GOT3 (cell line): ENCODE results near the gene POLDIP2.

Source experiments
- DNase-seq: peaks from one replicate; lab custom pipeline; 2025; ENCODE audit warnings: mixed read lengths; lab: John Stamatoyannopoulos, UW

Gene POLDIP2, protein sequence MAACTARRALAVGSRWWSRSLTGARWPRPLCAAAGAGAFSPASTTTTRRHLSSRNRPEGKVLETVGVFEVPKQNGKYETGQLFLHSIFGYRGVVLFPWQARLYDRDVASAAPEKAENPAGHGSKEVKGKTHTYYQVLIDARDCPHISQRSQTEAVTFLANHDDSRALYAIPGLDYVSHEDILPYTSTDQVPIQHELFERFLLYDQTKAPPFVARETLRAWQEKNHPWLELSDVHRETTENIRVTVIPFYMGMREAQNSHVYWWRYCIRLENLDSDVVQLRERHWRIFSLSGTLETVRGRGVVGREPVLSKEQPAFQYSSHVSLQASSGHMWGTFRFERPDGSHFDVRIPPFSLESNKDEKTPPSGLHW

DNA sequence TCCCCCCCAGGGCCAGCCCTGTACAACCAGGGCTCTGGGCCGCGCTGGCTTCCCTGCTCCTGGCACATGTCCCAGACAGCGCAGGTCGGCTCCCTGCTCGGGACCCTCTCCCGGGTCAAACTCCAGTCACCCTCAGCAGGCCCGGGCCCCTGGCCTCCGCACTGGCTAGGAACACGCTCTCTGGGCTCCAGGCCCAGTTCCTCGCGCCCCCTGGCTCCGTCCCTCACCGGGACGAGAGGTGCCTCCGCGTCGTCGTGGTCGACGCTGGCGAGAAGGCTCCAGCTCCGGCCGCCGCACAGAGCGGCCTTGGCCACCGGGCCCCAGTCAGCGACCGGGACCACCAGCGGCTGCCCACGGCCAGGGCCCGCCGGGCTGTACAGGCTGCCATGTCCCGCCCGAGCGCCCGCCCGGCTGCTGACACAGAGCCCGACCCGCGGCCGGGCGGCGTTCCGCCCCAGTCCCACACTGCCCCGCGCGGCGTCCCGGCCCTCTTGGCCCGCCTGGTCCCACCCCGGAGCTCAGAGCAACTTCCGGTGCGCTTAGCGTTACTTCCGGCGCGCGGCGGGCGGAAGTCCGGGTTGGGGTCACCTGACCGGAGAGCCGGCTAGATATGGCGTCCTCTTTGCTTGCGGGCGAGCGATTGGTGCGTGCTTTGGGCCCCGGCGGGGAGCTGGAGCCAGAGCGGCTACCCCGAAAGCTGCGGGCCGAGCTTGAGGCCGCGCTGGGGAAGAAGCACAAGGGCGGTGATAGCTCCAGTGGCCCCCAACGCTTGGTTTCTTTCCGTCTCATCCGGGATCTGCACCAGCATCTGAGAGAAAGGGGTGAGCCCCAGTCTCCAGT lies at the start of gene POLDIP2:
TSS of gene POLDIP2 (minus strand) at position 467 of the 840 bp plus-strand sequence. CDS start at position 388, 79 bp downstream.
- DNase-seq, result peak; percentile 89

DNA sequence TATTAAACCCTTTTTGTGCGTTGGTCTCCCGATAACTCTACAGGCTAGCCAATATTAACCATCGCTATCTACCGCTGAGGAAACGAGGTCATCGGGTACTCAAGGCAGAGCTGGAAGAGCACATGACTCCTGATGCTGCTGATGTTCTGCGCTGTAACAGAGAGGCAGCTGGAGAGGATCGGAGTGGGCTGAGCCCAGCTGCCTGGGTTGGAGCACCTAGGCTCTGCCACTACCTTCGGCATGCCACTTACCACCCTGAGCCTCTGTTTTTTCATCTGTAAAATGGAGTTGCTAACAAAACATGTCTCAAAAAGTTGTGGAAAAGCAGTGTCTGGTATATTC lies 49.1 kb upstream of the POLDIP2 start:
- no peak for DNase-seq

DNA sequence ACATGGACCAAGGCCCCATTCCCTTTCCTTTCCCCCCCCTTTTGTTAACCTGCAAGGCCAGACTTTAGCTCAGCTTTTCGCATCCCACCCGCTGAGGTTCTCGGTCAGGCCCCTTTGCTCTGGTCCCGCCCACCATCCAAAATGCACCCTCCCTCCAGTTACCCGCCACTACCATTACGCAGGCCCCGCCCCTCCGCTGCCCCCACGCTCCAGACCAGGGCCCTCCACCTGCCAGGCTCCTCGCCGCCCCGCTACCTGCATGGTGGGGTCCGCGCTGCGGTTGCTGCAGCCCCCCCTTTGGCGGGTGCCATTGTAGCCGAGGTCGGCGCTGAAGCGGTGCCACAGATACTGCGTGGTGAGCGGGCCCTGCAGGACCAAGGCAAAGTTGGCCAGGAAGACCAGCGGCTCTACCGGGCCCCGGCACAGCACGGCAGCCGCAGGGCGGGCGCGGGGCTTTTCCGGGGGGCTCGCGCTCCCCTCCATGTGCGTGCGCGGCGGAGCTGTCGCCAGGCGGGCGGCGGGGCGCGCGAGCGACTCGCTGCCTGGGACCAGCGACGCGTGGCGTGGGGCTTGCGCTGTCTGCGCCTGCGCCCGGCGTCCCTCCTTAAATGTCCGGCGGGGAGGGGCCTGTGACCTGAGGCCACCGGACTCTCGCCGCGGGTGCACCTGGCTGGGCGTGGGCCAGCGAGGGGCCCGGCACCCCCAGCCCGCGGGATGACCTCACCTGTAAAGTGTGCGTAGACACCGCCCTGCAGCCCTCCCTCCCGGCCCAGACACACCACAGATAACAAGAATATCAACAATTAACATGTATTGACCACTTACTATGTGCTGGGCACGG lies 48.5 kb upstream of the POLDIP2 start, which contains the start of gene SLC46A1:
TSS of gene SLC46A1 (minus strand) at position 581 of the 841 bp plus-strand sequence. CDS start at position 483, 98 bp downstream.
- peak; percentile 27 for DNase-seq

DNA sequence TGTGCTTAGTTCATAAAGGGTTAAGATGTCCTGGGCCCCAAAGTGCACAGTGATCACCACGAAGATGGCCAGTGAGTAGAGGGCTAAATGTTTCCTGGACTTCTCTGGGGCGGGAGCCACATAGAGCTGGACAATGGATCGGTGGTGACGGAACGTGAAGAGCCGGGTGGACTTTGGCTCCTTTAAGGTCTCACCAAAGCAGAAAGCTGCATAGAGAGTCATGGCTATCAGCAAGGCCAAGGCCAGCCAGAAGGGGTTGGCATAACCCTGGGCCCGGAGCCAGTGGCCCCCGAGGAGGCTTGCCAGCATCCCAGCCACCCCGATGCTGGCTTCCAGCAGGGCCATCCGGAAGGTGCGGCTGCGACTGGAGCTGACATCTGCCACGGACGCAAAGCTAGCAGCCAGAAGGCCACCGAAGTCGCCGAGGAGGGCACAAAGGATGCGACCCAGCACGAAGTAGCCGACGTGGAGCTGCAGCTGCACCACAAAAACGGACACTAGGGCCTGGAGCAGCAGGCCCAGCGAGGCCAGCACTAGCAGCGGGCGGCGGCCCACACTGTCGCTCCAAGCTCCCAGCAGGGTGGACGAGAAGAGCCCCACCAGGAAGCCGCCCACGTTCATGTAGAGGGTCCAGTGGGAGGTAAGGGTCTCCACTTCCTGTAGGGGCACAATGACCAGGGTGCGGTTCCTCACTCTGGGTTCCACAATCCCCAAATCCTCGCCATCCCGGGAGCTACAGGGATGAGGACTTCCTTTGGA lies 47.7 kb upstream of the POLDIP2 start:
- no peak for DNase-seq

DNA sequence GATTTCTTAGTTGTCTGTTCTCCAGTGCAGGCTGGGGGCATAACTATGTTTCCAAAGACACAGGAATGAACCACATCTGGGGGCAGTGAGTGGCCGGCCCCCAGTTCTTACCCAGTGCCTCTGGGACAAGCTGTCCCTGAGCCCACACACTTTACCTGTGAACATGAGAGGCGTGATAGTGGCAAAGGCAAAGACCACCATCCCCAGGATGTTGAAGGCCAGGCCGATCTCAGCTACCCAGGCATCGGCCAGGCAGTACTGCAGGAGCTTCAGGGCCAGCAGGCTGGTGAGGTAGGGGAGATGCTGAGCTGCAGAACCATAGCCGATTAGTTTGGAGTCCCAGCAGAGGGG lies 47.1 kb upstream of the POLDIP2 start:
- no peak for DNase-seq

DNA sequence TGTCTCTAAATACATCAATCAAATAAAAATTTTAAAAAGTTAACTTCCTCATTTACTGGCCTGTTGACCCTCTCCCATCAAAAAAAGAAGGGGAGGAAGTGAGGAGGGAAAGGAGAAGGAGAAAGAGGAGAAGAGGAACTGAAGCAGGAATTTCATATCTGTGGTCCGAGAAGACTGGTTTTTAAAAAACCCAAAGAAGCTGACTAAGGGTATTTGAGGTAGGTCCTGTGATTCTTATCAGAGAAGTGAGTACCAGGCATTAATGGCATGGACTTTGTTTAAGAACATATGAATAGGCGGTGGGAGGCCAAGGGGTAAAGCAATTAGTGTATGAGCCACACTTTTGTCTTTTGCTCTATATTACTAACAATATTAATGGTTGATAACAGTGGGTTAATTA lies 46.7 kb upstream of the POLDIP2 start:
- DNase-seq, result no peak

DNA sequence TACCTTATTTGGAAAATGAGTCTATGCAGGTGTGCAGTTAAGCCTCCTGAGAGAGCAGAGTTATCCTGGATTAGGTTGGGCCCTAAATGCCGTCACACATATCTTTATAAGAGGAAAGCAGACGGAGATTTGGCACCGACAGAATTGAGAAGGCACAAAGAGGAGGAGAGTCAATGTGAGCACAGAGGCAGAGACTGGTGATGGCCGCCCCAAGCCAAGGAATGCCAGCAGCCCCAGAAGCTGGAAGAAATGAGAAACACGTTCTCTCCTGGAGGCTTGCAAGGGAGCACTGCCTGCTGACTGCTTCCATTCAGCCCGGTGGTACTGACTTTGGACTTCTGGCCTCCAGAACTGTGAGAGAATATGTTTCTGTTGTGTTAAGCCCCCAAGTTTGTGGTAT lies 45.5 kb upstream of the POLDIP2 start:
- no peak for DNase-seq

DNA sequence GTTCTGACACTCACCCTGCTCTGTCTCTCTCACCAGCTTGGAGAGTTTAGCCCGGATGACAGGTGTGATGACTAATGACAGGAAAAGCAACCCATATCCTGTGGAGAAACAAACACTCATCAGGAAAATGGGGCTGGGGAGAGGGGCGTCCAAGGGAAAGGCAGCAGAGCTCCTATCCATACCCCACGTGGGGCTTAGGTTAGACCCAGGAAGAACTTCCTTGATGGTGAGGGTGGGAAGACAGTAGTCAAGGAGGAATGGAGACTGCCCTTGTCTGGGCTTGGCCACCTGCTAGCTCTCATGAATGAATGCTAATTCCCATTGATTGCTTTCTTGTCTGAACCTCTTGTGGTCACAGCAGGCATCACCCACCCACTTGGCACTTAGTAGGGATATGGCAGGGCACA lies 44.9 kb upstream of the POLDIP2 start:
- no peak for DNase-seq

DNA sequence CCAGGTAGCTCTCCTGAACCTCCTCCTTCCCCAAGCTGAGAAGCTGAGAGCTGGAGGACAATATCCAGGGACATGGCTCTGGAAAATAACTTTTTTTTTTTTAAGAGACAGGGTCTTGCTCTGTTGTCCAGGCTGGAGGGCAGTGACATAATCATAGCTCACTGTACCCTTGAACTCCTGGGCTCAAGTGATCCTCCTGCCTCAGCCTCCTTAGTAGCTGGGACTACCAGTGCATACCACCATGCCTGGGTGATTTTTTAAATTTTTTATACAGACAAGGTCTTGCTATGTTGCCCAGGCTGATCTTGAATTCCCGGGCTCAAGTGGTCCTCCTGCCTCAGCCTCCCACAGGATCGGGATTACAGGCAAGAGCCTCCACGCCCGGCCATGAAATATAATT lies 42.5 kb upstream of the POLDIP2 start:
- DNase-seq, result no peak

DNA sequence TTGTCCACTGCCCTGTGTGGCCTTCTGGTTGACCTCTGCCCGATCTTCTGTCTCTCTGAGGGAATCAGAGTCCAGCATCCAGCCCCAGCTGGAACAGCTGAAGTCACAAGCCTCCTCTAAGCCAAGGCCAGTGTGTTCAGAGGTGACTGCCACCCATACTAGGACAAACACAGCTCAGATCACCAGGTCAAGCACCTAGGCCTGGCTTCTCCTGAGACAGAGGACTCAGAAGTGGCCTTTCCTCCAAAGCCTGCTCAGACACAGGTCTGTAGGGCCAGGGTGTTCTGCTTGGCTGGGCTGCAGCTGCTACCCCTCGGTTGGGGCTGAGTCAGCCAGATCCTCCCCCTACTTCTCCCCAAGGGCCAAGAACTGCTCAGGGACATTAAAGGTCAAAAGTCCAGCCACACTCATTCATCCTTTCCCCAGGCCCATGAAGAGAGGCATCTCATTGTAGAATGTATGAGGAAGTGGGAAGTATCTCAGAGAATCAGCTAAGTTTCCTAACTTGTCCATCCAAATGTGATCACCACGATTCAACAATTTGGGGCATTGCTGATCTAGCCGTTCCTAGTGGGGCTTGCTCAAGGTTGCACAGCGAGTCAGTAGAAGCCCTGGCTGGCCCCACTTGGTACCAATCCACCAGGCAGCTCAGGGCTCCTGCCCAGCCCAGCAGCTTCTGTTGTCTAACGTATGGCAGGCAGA lies 41.1 kb upstream of the POLDIP2 start:
- no peak for DNase-seq

DNA sequence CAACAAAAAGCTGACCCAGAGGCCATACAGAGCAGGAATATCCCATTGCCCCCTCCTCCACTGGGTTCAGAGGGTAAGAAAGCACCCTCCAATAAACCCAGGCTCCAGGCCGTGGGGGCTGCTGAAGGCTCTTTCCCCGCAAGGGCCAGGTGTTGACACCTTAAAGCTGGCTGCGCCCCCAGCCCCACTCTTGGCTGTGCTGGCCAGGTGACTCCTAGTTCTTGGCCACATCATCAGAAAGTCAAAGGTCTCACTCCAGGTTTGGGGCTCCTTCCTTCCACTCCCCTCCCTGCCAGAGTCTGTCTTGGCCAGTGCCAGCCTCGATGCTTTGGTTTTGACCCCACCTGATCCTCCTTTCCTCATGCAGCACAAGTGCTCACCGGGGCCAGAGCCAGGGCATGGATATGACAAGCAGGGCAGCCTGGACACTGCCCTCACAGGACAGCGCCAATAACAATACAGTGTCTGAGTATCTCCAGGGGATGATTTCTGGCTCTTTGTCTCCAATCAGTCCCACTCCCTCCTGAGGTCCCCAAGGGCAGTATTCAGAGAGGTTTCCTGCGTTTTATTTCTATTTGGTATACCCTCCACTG lies 40.5 kb upstream of the POLDIP2 start:
- DNase-seq, result no peak

DNA sequence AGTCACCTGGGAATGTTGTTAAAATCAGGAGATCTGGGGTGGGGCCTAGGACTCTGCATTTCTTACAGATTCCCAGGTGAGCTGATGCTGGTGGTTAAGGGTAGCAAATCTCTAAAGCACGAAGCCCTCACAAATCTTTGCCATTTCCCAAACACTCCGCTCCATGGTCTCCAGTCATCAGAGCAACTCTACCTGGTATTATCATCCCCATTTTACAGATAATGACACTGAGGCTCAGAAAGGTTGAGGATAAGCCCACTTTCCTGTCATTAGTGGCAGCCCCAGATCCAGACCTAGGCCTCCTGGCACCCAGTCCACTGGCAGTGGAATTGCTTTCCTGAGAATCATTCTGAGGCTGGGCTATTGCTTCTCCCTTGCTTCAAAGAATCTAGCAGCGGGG lies 39.9 kb upstream of the POLDIP2 start:
- DNase-seq, result no peak

DNA sequence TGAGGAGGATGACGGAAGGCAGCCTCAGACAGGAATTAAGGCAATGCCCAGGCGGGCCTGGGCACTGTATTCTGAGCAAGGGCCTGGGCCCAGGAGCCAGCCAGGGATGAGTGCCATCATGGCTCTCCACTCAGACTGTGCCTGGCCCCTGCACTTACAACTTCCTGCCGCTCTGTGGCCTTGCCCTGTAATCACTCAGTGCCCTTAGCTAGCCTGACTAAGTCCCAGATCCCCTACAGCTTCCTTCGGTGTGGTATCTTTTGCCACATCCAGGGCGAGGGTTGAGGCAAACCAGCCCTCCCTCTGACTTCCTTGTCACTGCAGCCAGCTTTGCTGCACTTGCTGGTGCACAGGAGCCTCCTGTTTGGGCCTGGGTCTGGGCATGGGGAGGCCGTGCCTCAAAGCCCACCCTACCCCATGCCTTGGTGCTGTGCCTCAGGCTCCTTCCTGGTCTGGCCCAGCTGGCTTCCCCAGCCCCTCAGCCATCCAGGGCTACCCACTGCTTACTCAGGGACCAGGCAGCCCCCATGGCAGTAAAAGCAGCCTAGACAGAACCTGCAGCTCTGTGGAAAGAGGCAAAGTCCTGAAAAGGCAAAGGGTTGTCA lies 39.4 kb upstream of the POLDIP2 start:
- no peak for DNase-seq

DNA sequence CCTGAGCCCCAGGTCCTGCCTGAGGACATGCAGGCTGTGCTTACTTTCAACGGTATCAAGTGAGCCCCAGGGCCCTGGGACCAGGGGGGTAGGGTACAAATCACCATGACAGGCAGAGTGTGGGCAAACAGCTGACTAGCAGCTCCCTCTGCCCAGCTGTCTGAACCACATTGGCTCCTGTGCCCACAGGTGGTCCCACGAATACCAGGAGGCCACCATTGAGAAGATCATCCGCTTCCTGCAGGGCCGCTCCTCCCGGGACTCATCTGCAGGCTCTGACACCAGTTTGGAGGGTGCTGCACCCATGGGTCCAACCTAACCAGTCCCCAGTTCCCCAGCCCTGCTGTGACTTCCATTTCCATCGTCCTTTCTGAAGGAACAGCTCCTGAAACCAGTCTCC lies 38.6 kb upstream of the POLDIP2 start:
- no peak for DNase-seq

DNA sequence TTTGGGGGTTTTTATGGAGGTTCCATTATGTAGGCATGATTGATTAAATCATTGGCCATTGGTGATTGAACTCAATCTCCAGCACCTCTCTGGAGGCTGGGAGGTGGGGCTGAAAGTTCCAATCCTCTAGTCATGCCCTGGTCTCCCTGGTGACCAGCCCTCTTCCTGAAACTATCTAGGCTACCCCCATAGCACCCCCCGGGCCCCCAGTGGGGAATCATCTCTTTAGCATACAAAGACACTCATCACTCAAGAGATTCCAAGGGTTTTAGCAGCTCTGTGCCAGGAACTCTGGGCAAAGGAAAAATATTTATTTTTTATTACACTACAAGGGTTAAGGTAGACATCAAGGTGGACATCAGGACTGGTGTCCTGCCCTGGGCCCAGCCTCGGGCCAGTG lies 38.1 kb upstream of the POLDIP2 start:
- DNase-seq, result no peak

DNA sequence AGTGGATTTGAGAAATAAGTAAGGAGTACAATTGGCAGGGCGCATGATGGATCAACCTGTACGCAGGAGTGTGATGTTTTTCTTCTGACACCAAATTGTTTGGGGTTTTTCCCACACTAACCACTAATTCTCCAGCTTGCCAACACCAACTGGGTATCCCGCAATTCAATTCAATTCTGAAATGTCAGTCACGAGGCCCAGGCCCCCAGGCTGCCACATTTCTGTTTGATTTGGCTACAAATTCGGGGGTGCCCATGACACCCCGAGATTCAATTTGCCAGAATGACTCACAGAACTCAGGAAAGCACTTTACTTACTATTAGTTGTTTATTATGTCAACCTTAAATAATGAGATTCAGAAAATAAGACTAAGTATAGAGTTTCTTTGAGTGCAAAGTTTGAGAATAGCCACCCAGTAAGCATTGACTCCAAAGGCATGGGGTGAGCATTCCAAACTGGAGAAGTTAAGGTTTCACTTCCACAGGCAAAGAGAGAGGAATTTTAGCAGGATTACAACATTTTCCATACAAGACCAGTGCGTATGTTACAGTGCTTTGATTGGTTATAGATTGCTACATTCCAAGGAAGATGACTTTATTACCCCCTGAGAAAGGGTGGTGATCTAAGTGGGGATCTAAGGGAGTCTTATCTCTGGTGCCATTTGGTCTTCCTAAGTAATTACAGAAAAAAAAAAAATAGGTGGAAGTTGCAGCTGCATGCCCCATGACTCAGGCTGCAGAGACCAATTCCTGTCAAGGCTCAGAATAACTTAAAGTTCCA lies 37.2 kb upstream of the POLDIP2 start:
- no peak for DNase-seq

DNA sequence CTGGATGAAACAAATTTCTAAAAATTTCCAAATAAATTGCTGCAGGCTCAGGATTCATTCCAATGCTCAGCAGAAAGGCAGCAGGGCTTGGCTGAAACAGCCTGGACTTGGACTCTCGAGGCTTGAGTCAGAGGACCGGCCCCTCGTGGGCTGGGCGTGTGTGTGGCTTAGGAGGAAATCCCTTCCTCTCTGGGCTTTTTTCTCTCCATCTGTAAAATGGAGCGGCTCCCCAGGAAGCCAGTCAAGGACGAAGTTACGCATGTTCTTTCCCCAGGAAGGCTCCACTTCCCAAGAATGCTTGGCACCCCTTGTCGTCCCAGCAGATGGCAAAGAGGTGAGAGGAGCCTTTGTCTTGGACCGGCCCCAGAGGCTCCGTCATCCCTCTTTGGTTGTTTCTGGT lies 35.2 kb upstream of the POLDIP2 start:
- DNase-seq, result no peak

DNA sequence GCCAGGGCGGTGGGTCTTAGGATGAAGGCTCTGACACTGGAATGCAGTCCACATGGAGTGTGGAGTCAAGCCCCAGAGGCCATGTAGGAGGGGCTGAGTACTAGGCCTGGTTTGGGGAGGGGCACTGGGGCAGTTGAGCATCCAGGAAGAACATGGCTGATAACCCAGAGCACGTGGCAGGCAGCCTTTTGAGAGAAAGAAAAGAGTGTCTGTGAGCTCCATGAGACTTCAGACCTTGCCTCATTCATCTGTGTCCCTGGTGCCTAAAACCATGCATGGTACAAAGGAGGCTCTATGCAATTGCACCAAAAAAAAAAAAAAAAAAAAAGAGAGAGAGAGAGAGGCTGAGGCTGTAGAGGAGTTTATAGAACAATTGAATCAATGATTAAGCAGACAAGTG lies 34.1 kb upstream of the POLDIP2 start:
- no peak for DNase-seq

DNA sequence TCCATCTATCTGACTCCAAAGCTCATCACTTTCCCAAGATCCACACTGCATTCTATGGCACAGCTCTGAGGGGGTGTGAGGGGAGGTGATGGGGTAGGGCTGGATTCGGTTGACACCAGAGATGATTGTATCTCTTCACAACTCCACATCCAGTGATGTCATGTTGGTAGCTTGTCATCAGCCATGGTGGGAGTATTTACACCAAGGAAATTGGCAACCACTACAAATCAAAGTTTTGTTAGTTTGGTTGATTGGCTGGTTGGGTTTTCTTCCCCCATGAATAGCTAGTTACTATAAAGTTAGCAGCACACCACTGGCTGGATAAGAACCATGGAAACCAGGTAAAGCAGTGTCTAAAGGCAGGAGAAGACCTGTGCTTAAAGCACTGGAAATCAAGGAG lies 33.7 kb upstream of the POLDIP2 start:
- DNase-seq, result no peak
